ENCODE results near the gene EGFR. TPM values are rescaled to one million over a fixed set of nuclear protein-coding genes. Genes with fewer than 3 reads are reported as not detected.

Gene EGFR
- total and polyA plus RNA-seq, 2 donors (not counting 1 experiment from before 2014, with no cell fraction given): 55.3 to 62.8 TPM

DNA sequence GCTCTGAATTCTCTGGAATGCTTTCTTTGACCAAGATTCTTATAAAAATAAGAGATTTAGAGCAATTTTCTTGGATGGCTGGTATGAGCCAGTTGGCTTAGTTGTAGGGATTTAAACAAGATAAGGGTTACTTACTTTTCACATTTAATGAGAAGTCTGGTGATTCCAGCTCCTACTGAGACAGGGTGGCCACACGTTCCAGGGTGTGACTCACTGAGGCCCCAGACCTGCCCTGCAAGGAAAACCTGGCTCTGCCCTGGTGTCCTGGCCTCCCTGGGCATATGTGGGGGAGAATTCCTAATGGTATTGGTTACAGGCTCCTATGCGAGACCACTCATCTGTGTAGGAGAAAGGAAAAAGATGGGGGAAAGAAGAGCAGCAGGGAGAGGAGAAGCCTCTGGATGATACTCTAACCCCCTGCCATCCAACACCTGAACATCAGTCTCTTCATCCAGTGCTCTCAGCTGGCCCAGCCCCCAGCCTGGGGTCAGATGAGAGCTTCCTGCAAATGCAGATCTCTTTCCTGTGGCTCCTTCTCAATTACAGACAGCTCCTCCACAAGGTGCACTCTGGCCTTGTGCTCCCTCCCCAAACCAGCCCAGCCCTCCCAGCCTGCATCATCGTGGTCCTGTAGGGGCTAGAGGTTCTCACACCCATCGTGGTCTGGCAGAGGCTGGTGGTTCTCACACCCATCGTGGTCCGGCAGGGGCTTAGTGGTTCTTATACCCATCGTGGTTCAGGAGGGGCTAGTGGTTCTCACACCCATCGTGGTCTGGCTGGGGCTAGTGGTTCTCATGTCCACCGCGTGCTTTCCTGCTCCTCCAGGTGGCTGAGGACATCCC, 139.9 kb downstream of the EGFR start:
- Histone ChIP-seq H3K4me2 (ENCODE audit: extremely low read depth, insufficient read depth, low read length) (no peak overlapping the region), H3K27ac (ENCODE audit: insufficient read depth, low read length) (no peak overlapping the region), H3K4me1 (ENCODE audit: control insufficient read depth, extremely low read depth, insufficient read depth, low read length) (no peaks in the 10 kb centered on the region), H3K9ac (ENCODE audit: insufficient read depth, low read length) (no peak overlapping the region), H3K27me3 (ENCODE audit: control insufficient read depth, insufficient read depth, low read length) (no peaks in the 10 kb centered on the region), H3K79me2 (ENCODE audit: control insufficient read depth, insufficient read depth, low read length) (peaks cover 3% of the 10 kb centered on the region), H4K20me1 (ENCODE audit: control insufficient read depth, extremely low read depth, insufficient read depth, low read length) (no peaks in the 10 kb centered on the region), H2AFZ (ENCODE audit: low read length) (no peak overlapping the region), H3K9me3 (ENCODE audit: control insufficient read depth, insufficient read depth, low read depth, low read length) (no peaks in the 10 kb centered on the region), H3K4me3 (replicated peaks in 1 of 4; ENCODE audit: control extremely low read depth in 1 of 4, insufficient read depth in 1 of 4, low read depth in 3 of 4, low read length in 4 of 4) (no peak overlapping the region), H3K36me3 (ENCODE audit: control insufficient read depth, insufficient read depth, low read length) (peaks cover 39% of the 10 kb centered on the region)
- TF ChIP-seq EZH2 (IDR thresholded peaks at IDR 0.05; ENCODE audit: low read length, missing control alignments): no peak
- TF ChIP-seq, protein P1, sequence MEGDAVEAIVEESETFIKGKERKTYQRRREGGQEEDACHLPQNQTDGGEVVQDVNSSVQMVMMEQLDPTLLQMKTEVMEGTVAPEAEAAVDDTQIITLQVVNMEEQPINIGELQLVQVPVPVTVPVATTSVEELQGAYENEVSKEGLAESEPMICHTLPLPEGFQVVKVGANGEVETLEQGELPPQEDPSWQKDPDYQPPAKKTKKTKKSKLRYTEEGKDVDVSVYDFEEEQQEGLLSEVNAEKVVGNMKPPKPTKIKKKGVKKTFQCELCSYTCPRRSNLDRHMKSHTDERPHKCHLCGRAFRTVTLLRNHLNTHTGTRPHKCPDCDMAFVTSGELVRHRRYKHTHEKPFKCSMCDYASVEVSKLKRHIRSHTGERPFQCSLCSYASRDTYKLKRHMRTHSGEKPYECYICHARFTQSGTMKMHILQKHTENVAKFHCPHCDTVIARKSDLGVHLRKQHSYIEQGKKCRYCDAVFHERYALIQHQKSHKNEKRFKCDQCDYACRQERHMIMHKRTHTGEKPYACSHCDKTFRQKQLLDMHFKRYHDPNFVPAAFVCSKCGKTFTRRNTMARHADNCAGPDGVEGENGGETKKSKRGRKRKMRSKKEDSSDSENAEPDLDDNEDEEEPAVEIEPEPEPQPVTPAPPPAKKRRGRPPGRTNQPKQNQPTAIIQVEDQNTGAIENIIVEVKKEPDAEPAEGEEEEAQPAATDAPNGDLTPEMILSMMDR (conservative IDR thresholded peaks at IDR 0.05 in 1 of 2, IDR thresholded peaks at IDR 0.05 in 1 of 2; ENCODE audit: low read depth in 1 of 2, low read length in 2 of 2): no peak
- peak in 1 of 2 donors; percentile 86 for DNase-seq (ENCODE audit: low read depth in 2 of 2)

DNA sequence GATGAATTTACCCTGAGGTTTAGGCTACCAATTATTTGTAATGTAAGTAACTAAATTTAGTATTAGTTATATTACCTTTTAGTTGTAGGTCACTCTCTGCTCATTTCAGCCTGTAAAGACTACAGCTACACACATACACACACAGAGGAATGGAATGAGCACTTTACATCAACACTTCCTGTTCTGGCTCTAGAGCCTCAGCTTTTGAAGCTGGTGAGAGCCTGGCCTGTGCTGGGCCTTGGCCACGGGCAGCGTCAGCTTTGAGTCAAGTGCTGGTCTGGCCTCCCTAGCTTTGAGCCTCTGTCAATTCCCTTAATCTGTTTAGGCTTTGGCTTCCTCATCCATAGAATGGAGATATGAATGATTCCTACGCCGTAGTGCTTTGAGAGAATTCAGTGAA, 141.7 kb downstream of the EGFR start:
- Histone ChIP-seq H3K27me3 (ENCODE audit: control insufficient read depth, insufficient read depth, low read length) (no peaks in the 10 kb centered on the region), H3K36me3 (ENCODE audit: control insufficient read depth, insufficient read depth, low read length) (peaks cover 43% of the 10 kb centered on the region), H4K20me1 (ENCODE audit: control insufficient read depth, extremely low read depth, insufficient read depth, low read length) (no peaks in the 10 kb centered on the region), H2AFZ (ENCODE audit: low read length) (no peak overlapping the region), H3K4me3 (replicated peaks in 1 of 4; ENCODE audit: control extremely low read depth in 1 of 4, insufficient read depth in 1 of 4, low read depth in 3 of 4, low read length in 4 of 4) (no peak overlapping the region), H3K9me3 (ENCODE audit: control insufficient read depth, insufficient read depth, low read depth, low read length) (no peaks in the 10 kb centered on the region), H3K79me2 (ENCODE audit: control insufficient read depth, insufficient read depth, low read length) (peaks cover 10% of the 10 kb centered on the region), H3K4me2 (ENCODE audit: extremely low read depth, insufficient read depth, low read length) (no peak overlapping the region), H3K9ac (ENCODE audit: insufficient read depth, low read length) (no peak overlapping the region), H3K4me1 (ENCODE audit: control insufficient read depth, extremely low read depth, insufficient read depth, low read length) (no peaks in the 10 kb centered on the region), H3K27ac (ENCODE audit: insufficient read depth, low read length) (peak overlapping the region; percentile 13)
- TF ChIP-seq, protein P1 (conservative IDR thresholded peaks at IDR 0.05 in 1 of 2, IDR thresholded peaks at IDR 0.05 in 1 of 2; ENCODE audit: low read depth in 1 of 2, low read length in 2 of 2): no peak
- no peak for TF ChIP-seq EZH2 (IDR thresholded peaks at IDR 0.05; ENCODE audit: low read length, missing control alignments)
- DNase-seq (ENCODE audit: low read depth in 2 of 2): peak; percentile 65 to 91

DNA sequence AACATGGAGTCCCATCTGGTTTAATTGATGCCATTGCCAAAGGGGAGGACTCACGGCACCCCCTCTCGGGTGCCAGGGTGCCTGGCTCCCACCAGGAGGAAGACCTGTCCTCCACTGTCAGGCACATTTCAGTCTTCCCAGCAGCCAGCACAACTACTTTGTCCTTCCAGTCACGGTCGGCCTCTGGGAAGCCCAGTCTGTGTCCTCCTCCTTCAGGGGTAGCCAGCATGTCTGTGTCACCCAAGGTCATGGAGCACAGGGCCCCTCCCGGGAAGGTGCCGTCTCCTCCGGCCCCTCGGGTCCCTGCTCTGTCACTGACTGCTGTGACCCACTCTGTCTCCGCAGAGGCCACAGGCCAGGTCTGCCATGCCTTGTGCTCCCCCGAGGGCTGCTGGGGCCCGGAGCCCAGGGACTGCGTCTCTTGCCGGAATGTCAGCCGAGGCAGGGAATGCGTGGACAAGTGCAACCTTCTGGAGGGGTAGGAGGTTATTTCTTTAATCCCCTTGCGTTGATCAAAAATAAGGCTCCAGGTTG, 142.4 kb downstream of the EGFR start:
- Histone ChIP-seq H3K9ac (ENCODE audit: insufficient read depth, low read length) (no peak overlapping the region), H3K27ac (ENCODE audit: insufficient read depth, low read length) (peak overlapping the region; percentile 13), H2AFZ (ENCODE audit: low read length) (no peak overlapping the region), H3K4me2 (ENCODE audit: extremely low read depth, insufficient read depth, low read length) (no peak overlapping the region), H4K20me1 (ENCODE audit: control insufficient read depth, extremely low read depth, insufficient read depth, low read length) (no peaks in the 10 kb centered on the region), H3K36me3 (ENCODE audit: control insufficient read depth, insufficient read depth, low read length) (peaks cover 41% of the 10 kb centered on the region), H3K4me1 (ENCODE audit: control insufficient read depth, extremely low read depth, insufficient read depth, low read length) (no peaks in the 10 kb centered on the region), H3K4me3 (replicated peaks in 1 of 4; ENCODE audit: control extremely low read depth in 1 of 4, insufficient read depth in 1 of 4, low read depth in 3 of 4, low read length in 4 of 4) (no peak overlapping the region), H3K27me3 (ENCODE audit: control insufficient read depth, insufficient read depth, low read length) (no peaks in the 10 kb centered on the region), H3K79me2 (ENCODE audit: control insufficient read depth, insufficient read depth, low read length) (peaks cover 13% of the 10 kb centered on the region), H3K9me3 (ENCODE audit: control insufficient read depth, insufficient read depth, low read depth, low read length) (no peaks in the 10 kb centered on the region)
- TF ChIP-seq, protein P1 (conservative IDR thresholded peaks at IDR 0.05 in 1 of 2, IDR thresholded peaks at IDR 0.05 in 1 of 2; ENCODE audit: low read depth in 1 of 2, low read length in 2 of 2): no peak
- TF ChIP-seq EZH2 (IDR thresholded peaks at IDR 0.05; ENCODE audit: low read length, missing control alignments): no peak
- DNase-seq (ENCODE audit: low read depth in 2 of 2): no peak

Measured in fibroblast of lung (primary cell).